ENCODE results near the gene MLF1.

- no peak for TF ChIP-seq CTCF (IDR thresholded peaks at IDR 0.05)
- no peak for TF ChIP-seq POLR2A (IDR thresholded peaks at IDR 0.05)
Measured at GRCh38 chr3:158563076-158563475, 7.9 kb upstream of the MLF1 start.

Measured in lower leg skin (tissue), 3 donors.